Measurements from ENCODE around the gene GRAMD2A.

Gene GRAMD2A

GRCh38 chr15:72112116-72112515 is 85.5 kb downstream of the GRAMD2A start:
- no peak for TF ChIP-seq CTCF (IDR thresholded peaks at IDR 0.05; ENCODE audit: low read depth, low read length, missing control alignments)
- no peak for DNase-seq (ENCODE audit: low read depth)
- no peak overlapping the region for H3K4me3 ChIP-seq (ENCODE audit: low read depth, low read length)
- in situ Hi-C loops (cut with HindIII; ENCODE audit: low sequenced_read_pairs): no loop called here

GRCh38 chr15:72110355-72110754 is 87.2 kb downstream of the GRAMD2A start:
- no peak overlapping the region for H3K4me3 ChIP-seq (ENCODE audit: low read depth, low read length)
- no peak for DNase-seq (ENCODE audit: low read depth)
- no peak for TF ChIP-seq CTCF (IDR thresholded peaks at IDR 0.05; ENCODE audit: low read depth, low read length, missing control alignments)
- in situ Hi-C loops (cut with HindIII; ENCODE audit: low sequenced_read_pairs): no loop called here
